ENCODE measurements around the gene CC2D1B.

Gene CC2D1B, protein sequence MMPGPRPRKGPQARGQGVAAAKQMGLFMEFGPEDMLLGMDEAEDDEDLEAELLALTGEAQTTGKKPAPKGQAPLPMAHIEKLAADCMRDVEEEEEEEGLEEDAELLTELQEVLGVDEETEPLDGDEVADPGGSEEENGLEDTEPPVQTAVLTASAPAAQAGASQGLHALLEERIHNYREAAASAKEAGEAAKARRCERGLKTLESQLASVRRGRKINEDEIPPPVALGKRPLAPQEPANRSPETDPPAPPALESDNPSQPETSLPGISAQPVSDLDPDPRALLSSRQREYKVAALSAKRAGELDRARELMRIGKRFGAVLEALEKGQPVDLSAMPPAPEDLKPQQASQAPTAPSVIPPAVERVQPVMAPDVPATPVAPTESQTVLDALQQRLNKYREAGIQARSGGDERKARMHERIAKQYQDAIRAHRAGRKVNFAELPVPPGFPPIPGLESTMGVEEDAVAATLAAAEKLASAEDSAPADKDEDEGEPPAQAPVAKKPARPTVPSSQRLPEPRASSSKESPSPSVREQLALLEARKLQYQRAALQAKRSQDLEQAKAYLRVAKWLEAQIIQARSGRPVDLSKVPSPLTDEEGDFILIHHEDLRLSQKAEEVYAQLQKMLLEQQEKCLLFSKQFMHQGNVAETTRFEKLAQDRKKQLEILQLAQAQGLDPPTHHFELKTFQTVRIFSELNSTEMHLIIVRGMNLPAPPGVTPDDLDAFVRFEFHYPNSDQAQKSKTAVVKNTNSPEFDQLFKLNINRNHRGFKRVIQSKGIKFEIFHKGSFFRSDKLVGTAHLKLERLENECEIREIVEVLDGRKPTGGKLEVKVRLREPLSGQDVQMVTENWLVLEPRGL

DNA sequence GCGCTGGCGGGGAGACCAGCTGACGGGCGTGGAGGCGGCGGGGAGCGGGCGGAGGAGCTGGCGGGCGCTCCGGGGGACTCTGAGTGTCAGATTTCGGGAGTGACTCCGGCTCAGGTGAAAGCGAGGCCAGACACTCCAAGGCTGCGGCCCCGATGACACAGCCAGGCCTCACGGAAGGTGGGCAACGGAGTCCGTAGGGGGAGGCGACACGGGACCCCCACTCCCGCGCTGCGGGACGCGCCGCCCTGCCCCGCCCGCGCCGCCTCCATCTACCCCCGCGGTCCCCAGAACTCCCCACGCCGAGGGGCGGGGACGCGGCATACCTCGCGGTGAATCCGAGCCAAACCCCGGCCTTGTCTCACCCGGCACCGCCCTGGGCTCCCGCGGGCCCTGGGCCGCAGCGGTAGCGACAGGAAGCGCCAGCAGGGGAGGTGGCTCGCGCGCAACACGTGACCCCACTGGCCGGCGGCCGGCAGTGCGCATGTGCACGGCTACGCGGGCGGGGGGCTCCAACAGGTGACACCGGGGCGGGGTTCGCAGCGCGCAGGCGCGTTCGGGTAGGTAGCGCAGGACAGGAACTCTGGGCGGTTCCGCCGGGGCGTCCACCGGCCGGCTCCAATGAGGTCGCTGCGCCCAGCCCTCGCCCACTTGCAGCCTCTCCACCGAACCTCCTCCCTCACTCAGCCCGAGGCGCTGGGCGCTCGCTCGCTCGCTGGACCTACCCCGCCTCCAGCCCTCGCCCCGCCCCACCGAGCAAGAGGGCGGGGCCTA is at the start of gene CC2D1B:
CC2D1B (minus strand) TSS at position 460 of the 771 bp plus-strand sequence. CDS start 1,585 bp downstream, outside the sequence.
- TF ChIP-seq, protein P1, sequence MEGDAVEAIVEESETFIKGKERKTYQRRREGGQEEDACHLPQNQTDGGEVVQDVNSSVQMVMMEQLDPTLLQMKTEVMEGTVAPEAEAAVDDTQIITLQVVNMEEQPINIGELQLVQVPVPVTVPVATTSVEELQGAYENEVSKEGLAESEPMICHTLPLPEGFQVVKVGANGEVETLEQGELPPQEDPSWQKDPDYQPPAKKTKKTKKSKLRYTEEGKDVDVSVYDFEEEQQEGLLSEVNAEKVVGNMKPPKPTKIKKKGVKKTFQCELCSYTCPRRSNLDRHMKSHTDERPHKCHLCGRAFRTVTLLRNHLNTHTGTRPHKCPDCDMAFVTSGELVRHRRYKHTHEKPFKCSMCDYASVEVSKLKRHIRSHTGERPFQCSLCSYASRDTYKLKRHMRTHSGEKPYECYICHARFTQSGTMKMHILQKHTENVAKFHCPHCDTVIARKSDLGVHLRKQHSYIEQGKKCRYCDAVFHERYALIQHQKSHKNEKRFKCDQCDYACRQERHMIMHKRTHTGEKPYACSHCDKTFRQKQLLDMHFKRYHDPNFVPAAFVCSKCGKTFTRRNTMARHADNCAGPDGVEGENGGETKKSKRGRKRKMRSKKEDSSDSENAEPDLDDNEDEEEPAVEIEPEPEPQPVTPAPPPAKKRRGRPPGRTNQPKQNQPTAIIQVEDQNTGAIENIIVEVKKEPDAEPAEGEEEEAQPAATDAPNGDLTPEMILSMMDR (IDR thresholded peaks at IDR 0.05; ENCODE audit: low read depth, low read length): no peak

DNA sequence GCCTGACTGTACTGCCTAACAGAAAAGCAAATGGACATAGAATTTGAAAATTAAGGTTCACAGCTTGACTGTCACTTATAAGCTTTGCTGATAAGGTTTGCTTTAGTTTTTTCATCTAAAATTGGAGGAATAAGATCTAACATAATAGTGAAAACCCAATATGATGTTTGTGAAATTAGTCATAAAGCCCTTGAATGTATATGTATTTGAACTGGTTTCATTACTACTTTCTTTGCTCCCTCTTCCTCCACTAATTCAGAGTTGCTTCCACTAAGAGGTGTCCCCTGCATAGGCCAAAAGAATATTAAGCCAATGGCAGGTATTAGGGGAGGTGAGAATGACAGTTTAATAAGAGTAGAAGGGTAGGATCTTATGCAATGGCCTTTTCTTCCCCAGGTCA is 48.9 kb upstream of the CC2D1B start:
- H3K4me3 ChIP-seq (ENCODE audit: low read depth, low read length): no peak overlapping the region
- TF ChIP-seq, protein P1 (IDR thresholded peaks at IDR 0.05; ENCODE audit: low read depth, low read length): no peak

More for the DNA sequence above, at the start of gene CC2D1B:
- H3K4me3 ChIP-seq (ENCODE audit: low read depth, low read length): peak within 1 kb of the TSS; percentile 89

DNA sequence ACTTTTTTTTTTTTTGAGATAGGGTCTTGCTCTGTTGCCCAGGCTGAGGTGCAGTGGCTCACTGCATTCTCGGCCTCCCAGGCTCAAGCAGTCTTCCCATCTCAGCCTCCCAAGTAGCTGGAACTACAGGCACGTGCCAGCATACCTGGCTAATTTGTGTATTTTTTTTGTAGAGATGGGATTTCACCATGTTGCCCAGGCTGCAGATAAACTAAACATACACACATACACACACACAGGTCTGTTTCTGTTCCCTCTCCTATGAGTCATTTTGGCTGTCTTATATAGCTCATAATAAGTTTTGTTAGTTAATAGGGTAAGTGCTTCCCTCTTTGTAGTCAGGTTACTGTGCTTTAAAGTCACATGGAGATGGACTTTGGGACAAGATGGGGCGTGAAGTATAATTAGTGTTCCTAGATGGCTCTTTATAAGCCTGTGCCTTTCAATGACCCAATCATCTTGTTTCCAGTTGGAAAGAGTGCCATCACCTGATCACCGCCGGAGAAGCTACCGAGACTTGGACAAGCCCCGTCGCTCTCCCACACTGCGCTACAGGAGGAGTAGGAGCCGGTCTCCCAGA is 47.5 kb upstream of the CC2D1B start:
- H3K4me3 ChIP-seq (ENCODE audit: low read depth, low read length): no peak overlapping the region
- TF ChIP-seq, protein P1 (IDR thresholded peaks at IDR 0.05; ENCODE audit: low read depth, low read length): no peak

DNA sequence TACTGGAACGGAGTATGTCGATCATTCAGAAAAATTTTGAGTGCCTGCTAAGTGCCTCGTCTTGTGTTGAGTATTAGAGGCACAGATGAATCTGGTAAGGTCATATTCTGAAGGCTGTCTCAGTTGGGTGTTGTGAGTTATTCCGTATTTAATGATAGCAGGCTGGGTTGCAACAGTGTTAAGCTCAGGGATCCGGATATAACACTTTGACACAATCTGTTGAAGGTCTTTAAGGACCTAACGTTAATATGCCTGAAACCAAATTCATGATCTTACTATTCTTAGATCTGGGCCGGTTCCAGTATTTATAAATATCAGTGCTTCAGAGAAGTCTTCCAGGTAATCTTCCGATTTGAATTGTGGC is 39.0 kb upstream of the CC2D1B start:
- TF ChIP-seq, protein P1 (IDR thresholded peaks at IDR 0.05; ENCODE audit: low read depth, low read length): no peak
- H3K4me3 ChIP-seq (ENCODE audit: low read depth, low read length): peak overlapping the region; percentile 70

DNA sequence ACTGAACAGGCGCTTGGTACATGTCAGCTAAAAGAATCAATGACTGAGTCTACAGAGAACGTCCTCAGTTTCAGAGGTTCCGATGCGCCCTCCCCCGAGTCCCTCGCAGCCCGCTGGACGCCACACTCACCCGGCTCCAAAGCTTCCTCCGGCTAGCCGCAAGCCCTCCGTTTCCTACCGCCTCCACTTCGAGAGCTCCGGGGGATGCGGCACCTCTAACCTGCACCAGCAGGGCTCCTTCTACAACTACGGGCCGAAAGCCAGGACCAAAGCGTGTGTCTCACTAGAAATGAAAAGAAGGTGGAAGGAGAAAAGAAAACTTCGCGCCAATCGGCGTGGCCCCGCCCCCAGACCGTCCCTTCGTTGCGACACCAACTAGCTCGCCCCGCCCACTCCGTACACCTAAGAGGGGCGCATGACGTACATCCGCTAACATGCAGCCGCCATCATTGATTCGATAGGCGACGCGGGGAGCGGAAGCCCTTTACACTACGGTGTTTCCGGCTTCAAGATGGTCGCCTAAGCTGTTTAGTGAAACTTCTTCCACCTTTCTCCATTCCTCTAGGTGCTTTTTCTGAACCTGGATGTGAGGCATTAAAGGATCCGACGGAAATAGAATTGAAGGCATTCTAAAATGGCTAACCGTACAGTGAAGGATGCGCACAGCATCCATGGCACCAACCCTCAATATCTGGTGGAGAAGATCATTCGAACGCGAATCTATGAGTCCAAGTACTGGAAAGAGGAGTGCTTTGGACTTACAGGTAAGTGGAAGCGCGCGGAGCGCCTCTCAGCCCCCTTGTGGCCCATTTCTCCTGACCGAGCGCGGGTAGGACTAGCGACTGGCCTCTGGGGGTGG is 38.3 kb upstream of the CC2D1B start, which contains the start of the genes ORC1 and PRPF38A:
ORC1 (minus strand) TSS at position 308 of the 859 bp plus-strand sequence. CDS start 2,200 bp downstream, outside the sequence.
PRPF38A (plus strand) TSS at position 487 of the 859 bp plus-strand sequence; CDS start at position 635, 148 bp downstream.
- H3K4me3 ChIP-seq (ENCODE audit: low read depth, low read length): peak within 1 kb of the TSS; percentile 70
- TF ChIP-seq, protein P1 (IDR thresholded peaks at IDR 0.05; ENCODE audit: low read depth, low read length): peak; percentile 38

Measured in WI38 (cell line).